Measurements from ENCODE around the gene DPH1.

DPH1 gene

GRCh38 chr17:2056206-2057174 lies 26.5 kb downstream of the DPH1 start:
- no peak for TF ChIP-seq CTCF (IDR thresholded peaks at IDR 0.05; ENCODE audit: insufficient read depth, missing control alignments)
- no peak for DNase-seq (ENCODE audit: insufficient read length, low spot score)
- FAIRE-seq, result no peak

- TF ChIP-seq CTCF (IDR thresholded peaks at IDR 0.05; ENCODE audit: insufficient read depth, missing control alignments), result no peak
- FAIRE-seq (no peak), DNase-seq (ENCODE audit: insufficient read length, low spot score) (no peak)
These were observed 27.3 kb downstream of the DPH1 start for GRCh38 chr17:2057175-2057759.

- DNase-seq (ENCODE audit: insufficient read length, low spot score) (no peak), FAIRE-seq (no peak)
- TF ChIP-seq CTCF (IDR thresholded peaks at IDR 0.05; ENCODE audit: insufficient read depth, missing control alignments), result no peak
These were observed 28.0 kb downstream of the DPH1 start for GRCh38 chr17:2057760-2058585.

- TF ChIP-seq CTCF (IDR thresholded peaks at IDR 0.05; ENCODE audit: insufficient read depth, missing control alignments), result no peak
- no peak for FAIRE-seq
These were observed 28.9 kb downstream of the DPH1 start for GRCh38 chr17:2058586-2059546.

GRCh38 chr17:2059547-2060384 lies 29.8 kb downstream of the DPH1 start:
- FAIRE-seq (no peak), DNase-seq (ENCODE audit: insufficient read length, low spot score) (no peak)
- no peak for TF ChIP-seq CTCF (IDR thresholded peaks at IDR 0.05; ENCODE audit: insufficient read depth, missing control alignments)

More at GRCh38 chr17:2058586-2059546, 28.9 kb downstream of the DPH1 start:
- DNase-seq (ENCODE audit: insufficient read length, low spot score), result no peak

- FAIRE-seq, result no peak
- DNase-seq (ENCODE audit: insufficient read length, low spot score), result no peak
- TF ChIP-seq CTCF (IDR thresholded peaks at IDR 0.05; ENCODE audit: insufficient read depth, missing control alignments), result no peak
These were observed 30.4 kb downstream of the DPH1 start for GRCh38 chr17:2060385-2060658.
